ENCODE measurements around the gene NT5DC1.

NT5DC1 gene

DNA sequence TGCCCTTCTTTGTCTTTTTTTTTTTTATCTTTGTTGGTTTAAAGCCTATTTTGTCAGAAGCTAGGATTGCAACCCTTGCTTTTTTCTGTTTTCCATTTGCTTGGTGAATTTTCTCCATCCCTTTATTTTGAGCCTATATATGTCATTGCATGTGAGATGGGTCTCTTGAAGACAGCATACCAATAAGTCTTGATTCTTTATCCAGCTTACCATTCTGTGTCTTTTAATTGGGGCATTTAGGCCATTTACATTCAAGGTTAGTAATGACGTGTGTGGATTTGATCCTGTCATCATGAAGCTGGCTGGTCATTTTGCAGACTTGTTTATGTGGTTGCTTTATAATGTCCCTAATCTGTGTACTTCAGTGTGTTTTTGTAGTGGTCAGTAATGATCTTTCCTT, 162.7 kb downstream of the NT5DC1 start (continued):
- TF ChIP-seq, protein P1, sequence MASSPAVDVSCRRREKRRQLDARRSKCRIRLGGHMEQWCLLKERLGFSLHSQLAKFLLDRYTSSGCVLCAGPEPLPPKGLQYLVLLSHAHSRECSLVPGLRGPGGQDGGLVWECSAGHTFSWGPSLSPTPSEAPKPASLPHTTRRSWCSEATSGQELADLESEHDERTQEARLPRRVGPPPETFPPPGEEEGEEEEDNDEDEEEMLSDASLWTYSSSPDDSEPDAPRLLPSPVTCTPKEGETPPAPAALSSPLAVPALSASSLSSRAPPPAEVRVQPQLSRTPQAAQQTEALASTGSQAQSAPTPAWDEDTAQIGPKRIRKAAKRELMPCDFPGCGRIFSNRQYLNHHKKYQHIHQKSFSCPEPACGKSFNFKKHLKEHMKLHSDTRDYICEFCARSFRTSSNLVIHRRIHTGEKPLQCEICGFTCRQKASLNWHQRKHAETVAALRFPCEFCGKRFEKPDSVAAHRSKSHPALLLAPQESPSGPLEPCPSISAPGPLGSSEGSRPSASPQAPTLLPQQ (tag by site-specific recombination; IDR thresholded peaks at IDR 0.05), result no peak
- no peak for TF ChIP-seq RBAK (tag by site-specific recombination; IDR thresholded peaks at IDR 0.05)
- TF ChIP-seq SP7 (tag by site-specific recombination; IDR thresholded peaks at IDR 0.05), result no peak
- TF ChIP-seq ZNF37A (tag by site-specific recombination; IDR thresholded peaks at IDR 0.05), result no peak
- no peak for TF ChIP-seq ZNF701 (tag by site-specific recombination; IDR thresholded peaks at IDR 0.05)
- TF ChIP-seq ZNF529 (tag by site-specific recombination; IDR thresholded peaks at IDR 0.05; ENCODE audit: insufficient replicate concordance), result peak; percentile 94
- TF ChIP-seq ZBTB1 (tag by site-specific recombination; IDR thresholded peaks at IDR 0.05), result no peak
- TF ChIP-seq SETDB1 (IDR thresholded peaks at IDR 0.05; ENCODE audit: insufficient read length, low read length), result peak; percentile 94
- peak; percentile 60; the same call in 1 of the 2 replicates for TF ChIP-seq TRIM28 (IDR thresholded peaks at IDR 0.05; ENCODE audit: borderline replicate concordance, low read length)
- TF ChIP-seq ZNF239 (tag by site-specific recombination; IDR thresholded peaks at IDR 0.05), result no peak

DNA sequence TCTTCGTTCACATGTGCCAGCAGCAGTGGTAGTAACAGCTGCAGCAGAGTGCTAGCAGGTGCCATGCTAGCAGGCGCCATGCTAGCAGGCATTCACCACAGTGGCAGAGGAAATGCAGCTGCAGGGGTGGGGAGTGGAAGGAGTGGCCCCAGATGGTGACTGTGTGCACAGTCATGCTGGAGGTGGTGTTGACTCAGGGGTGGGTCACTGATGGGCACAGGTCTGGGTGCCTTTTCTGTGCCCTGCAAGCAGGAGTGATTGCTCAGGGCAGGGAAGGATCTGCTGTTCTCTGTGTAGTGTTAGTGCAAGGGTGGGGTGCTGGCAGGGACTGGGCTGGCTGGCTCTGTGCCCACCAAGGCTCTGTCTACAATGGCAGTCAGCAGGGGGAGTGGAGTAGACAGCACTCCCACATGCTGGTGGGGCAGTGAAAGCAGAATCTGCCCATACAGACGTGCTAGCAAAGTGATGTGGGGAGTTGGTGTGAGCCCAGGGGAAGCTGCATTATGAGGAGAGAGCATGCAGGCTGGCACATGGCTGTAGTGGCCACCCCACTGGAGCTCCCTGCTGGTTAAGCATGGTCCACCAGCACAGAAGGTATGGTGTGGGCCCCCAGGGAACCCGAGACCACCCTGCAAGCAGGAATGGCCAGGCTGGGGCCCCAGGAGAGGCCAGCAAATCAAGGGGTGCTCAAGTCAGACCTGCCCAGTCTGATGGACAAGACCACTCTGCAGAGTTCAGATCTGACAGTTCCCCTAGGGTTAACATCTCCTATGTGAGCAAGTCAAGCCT, 164.6 kb downstream of the NT5DC1 start:
- Histone ChIP-seq H3K4me3 (ENCODE audit: low read depth, low read length) (no peak overlapping the region), H3K36me3 (ENCODE audit: control insufficient read depth in 2 of 2, insufficient read depth in 1 of 2, low read length in 2 of 2) (peaks cover 0 to 55% of the 10 kb centered on the region in 2 experiments; a peak in 1 of 3 replicates), H3K9me3 (ENCODE audit: control insufficient read depth, insufficient read depth, low read depth, low read length) (no peaks in the 10 kb centered on the region), H3K4me1 (ENCODE audit: control insufficient read depth, insufficient read depth, low read length) (no peaks in the 10 kb centered on the region), H3K27ac (ENCODE audit: extremely low read depth, low read depth, low read length) (no peak overlapping the region)
- no peak for TF ChIP-seq ZNF404 (tag by site-specific recombination; IDR thresholded peaks at IDR 0.05)
- no peak for TF ChIP-seq ZXDB (tag by site-specific recombination; IDR thresholded peaks at IDR 0.05)
- TF ChIP-seq, protein P2, sequence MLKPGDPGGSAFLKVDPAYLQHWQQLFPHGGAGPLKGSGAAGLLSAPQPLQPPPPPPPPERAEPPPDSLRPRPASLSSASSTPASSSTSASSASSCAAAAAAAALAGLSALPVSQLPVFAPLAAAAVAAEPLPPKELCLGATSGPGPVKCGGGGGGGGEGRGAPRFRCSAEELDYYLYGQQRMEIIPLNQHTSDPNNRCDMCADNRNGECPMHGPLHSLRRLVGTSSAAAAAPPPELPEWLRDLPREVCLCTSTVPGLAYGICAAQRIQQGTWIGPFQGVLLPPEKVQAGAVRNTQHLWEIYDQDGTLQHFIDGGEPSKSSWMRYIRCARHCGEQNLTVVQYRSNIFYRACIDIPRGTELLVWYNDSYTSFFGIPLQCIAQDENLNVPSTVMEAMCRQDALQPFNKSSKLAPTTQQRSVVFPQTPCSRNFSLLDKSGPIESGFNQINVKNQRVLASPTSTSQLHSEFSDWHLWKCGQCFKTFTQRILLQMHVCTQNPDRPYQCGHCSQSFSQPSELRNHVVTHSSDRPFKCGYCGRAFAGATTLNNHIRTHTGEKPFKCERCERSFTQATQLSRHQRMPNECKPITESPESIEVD (tag by site-specific recombination; IDR thresholded peaks at IDR 0.05), result no peak
- no peak for TF ChIP-seq ZNF660 (tag by site-specific recombination; IDR thresholded peaks at IDR 0.05)
- TF ChIP-seq, protein P3, sequence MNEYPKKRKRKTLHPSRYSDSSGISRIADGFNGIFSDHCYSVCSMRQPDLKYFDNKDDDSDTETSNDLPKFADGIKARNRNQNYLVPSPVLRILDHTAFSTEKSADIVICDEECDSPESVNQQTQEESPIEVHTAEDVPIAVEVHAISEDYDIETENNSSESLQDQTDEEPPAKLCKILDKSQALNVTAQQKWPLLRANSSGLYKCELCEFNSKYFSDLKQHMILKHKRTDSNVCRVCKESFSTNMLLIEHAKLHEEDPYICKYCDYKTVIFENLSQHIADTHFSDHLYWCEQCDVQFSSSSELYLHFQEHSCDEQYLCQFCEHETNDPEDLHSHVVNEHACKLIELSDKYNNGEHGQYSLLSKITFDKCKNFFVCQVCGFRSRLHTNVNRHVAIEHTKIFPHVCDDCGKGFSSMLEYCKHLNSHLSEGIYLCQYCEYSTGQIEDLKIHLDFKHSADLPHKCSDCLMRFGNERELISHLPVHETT (tag by site-specific recombination; IDR thresholded peaks at IDR 0.05), result no peak
- no peak for TF ChIP-seq PRDM1 (tag by site-specific recombination; IDR thresholded peaks at IDR 0.05)
- TF ChIP-seq ZNF146 (tag by site-specific recombination; IDR thresholded peaks at IDR 0.05), result no peak
- TF ChIP-seq SALL2 (tag by site-specific recombination; IDR thresholded peaks at IDR 0.05; ENCODE audit: borderline replicate concordance), result no peak
- no peak for TF ChIP-seq MYNN (tag by site-specific recombination; IDR thresholded peaks at IDR 0.05; ENCODE audit: borderline replicate concordance)
- TF ChIP-seq ZNF211 (tag by site-specific recombination; IDR thresholded peaks at IDR 0.05; ENCODE audit: low read depth), result no peak
- no peak for TF ChIP-seq ZNF37A (tag by site-specific recombination; IDR thresholded peaks at IDR 0.05)
- TF ChIP-seq ZNF585B (tag by site-specific recombination; IDR thresholded peaks at IDR 0.05), result no peak
- ChIA-PET POLR2A (interaction anchor here (1.1 kb wide), 1 partner anchor 15 kb away, joined by 4 read pairs; the partner anchor contains the start of gene TSPYL1), CTCF (interaction anchor here (0.7 to 9.1 kb wide), 3 partner anchors 143 to 296 kb away, joined by 3 to 159 read pairs (median 3); no protein-coding TSS in a partner anchor)
